Parathyroid adenoma (tissue), 2 donors: Measurements from ENCODE around the gene EIF2S2.

Experiments
- H2AFZ ChIP-seq: fragments of 300-600 bp; sonication (generic); one replicate; pipeline ENCODE4 v1.7.0; 2017; ENCODE audit warnings: antibody characterized with exemption, mild to moderate bottlenecking
- H3K27ac ChIP-seq: fragments of 300-600 bp; sonication (generic); one replicate; pipeline ENCODE4 v1.7.0; 2017
- H3K27me3 ChIP-seq: fragments of 300-600 bp; sonication (generic); one replicate; pipeline ENCODE4 v1.7.0; 2017; ENCODE audit warnings: low read length; ENCODE audit not compliant: control insufficient read depth, insufficient read depth
- H3K36me3 ChIP-seq: fragments of 300-600 bp; sonication (generic); one replicate; pipeline ENCODE4 v1.7.0; 2017; ENCODE audit warnings: low read length; ENCODE audit not compliant: control insufficient read depth, insufficient read depth
- H3K4me1 ChIP-seq: fragments of 300-600 bp; sonication (generic); one replicate; pipeline ENCODE4 v1.7.0; 2017; ENCODE audit warnings: control low read depth
- H3K4me2 ChIP-seq: fragments of 300-600 bp; sonication (generic); one replicate; pipeline ENCODE4 v1.7.0; 2017; ENCODE audit warnings: low read length
- H3K4me3 ChIP-seq: fragments of 300-600 bp; sonication (generic); one replicate; pipeline ENCODE4 v1.7.0; 2017; ENCODE audit warnings: low read depth, low read length
- H3K79me2 ChIP-seq: fragments of 300-600 bp; sonication (generic); one replicate; pipeline ENCODE4 v1.7.0; 2017; ENCODE audit warnings: control low read depth
- H3K9ac ChIP-seq: fragments of 300-600 bp; sonication (generic); one replicate; pipeline ENCODE4 v1.7.0; 2017; ENCODE audit warnings: mild to moderate bottlenecking
- H3K9me3 ChIP-seq: fragments of 300-600 bp; sonication (generic); one replicate; pipeline ENCODE4 v1.7.0; 2017; ENCODE audit warnings: low read length; ENCODE audit not compliant: control insufficient read depth
- TF ChIP-seq, protein P1 (sequence below): fragments of 300-600 bp; sonication (generic); IDR thresholded peaks from one replicate; pipeline ENCODE4 v1.7.0; 2017; ENCODE audit warnings: antibody characterized with exemption, mild to moderate bottlenecking
- donor health status: primary hyperparathyroidism.

The EIF2S2 gene

DNA sequence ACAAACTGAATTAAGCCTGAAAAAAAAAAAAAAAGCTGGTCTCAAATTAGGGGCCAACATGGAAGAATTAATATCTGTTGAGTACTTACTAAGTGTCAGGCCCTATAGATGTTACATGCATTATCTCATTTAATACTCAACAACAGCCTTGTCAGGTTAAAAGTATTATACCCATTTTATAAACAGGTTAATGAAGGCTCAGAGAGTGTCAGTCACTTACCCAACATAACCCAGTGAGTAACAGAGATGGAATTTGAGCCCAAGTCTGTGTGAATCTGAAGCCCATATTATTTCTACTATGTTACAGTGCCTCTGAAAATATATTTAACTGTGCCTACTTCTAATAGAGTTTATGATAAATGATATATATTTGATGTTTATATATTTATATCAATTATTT, 11.3 kb upstream of the EIF2S2 start:
- Histone ChIP-seq H2AFZ (no peak overlapping the region), H3K79me2 (no peaks in the 10 kb centered on the region), H3K4me2 (no peak overlapping the region), H3K27me3 (no peaks in the 10 kb centered on the region), H3K9ac (no peak overlapping the region), H3K36me3 (no peaks in the 10 kb centered on the region), H3K4me1 (no peaks in the 10 kb centered on the region), H3K4me3 (no peak overlapping the region), H3K9me3 (no peaks in the 10 kb centered on the region), H3K27ac (no peak overlapping the region)
- TF ChIP-seq, protein P1, sequence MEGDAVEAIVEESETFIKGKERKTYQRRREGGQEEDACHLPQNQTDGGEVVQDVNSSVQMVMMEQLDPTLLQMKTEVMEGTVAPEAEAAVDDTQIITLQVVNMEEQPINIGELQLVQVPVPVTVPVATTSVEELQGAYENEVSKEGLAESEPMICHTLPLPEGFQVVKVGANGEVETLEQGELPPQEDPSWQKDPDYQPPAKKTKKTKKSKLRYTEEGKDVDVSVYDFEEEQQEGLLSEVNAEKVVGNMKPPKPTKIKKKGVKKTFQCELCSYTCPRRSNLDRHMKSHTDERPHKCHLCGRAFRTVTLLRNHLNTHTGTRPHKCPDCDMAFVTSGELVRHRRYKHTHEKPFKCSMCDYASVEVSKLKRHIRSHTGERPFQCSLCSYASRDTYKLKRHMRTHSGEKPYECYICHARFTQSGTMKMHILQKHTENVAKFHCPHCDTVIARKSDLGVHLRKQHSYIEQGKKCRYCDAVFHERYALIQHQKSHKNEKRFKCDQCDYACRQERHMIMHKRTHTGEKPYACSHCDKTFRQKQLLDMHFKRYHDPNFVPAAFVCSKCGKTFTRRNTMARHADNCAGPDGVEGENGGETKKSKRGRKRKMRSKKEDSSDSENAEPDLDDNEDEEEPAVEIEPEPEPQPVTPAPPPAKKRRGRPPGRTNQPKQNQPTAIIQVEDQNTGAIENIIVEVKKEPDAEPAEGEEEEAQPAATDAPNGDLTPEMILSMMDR: no peak

DNA sequence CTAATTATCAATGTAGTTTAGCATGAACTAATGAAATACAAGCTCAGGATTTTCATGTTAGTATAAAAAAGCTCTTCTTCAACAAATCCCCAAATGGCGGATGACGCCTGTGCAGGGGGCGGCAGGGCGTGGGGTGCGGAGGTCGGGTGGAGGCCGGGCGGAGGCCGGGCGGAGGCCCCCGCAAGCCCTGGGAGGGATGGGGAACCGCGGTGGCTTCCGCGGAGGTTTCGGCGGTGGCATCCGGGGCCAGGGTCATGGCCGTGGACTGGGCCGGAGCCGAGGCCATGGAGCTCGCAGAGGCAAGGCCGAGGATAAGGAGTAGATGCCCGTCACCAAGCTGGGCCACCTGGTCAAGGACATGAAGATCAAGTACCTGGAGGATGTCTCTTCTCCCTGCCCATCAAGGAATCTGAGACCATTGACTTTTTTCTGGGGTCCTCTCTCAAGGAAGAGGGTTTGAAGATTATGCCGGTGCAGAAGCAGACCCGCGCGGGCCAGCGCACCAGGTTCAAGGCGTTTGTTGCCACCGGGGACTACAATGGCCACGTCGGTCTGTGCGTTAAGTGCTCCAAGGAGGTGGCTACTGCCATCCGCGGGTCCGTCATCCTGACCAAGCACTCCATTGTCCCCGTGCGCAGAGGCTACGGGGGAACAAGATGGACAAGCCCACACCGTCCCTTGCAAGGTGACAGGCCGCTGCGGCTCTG, 10.4 kb upstream of the EIF2S2 start:
- Histone ChIP-seq H3K36me3 (no peaks in the 10 kb centered on the region), H3K9me3 (no peaks in the 10 kb centered on the region), H3K79me2 (no peaks in the 10 kb centered on the region), H3K9ac (no peak overlapping the region), H2AFZ (no peak overlapping the region), H3K27me3 (no peaks in the 10 kb centered on the region), H3K4me2 (no peak overlapping the region), H3K4me3 (no peak overlapping the region), H3K4me1 (no peaks in the 10 kb centered on the region), H3K27ac (no peak overlapping the region)
- TF ChIP-seq, protein P1: no peak

DNA sequence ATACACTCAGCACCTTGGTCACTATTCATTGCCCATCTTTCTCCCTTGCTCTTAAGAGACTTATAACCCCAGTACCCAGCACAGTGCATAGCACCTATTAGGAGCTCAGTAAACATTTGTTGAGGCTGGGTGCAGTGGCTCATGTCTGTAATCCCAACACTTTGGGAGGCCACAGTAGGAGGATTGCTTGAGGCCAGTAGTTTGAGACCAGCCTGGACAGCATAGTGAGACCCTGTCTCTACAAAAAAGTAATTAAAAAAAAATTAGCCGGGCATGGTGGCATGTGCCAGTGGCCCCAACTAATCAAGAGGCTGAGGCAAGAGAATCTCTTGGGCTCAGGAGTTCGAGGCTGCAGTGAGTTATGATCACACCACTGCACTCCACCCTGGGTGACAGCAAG, 8.2 kb upstream of the EIF2S2 start:
- H3K79me2 ChIP-seq: no peaks in the 10 kb centered on the region
- H3K4me2 ChIP-seq: no peak overlapping the region
- H3K4me3 ChIP-seq: no peak overlapping the region
- H3K36me3 ChIP-seq: no peaks in the 10 kb centered on the region
- H3K9me3 ChIP-seq: no peaks in the 10 kb centered on the region
- no peak overlapping the region for H3K27ac ChIP-seq
- H3K27me3 ChIP-seq: no peaks in the 10 kb centered on the region
- H3K9ac ChIP-seq: no peak overlapping the region
- H2AFZ ChIP-seq: no peak overlapping the region
- H3K4me1 ChIP-seq: no peaks in the 10 kb centered on the region
- TF ChIP-seq, protein P1: no peak

DNA sequence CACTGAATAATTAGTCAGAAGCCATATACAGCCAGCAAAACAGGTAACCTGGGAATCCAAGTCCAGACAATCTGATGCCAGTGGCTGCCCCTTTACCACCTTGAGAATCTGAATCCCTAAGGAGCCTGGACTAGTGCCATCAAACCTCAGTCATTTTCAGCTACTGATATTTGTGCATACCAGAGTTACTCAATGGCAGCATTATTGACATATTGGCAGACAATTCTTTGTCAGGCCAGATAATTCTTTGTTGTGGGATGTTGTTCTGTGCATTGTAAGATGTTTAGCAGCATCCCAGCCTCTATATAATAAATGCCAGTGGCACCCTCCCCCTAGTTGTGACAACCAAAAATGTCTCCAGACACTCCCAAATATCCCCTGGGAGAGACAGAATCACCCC, 3.2 kb upstream of the EIF2S2 start:
- H3K9ac ChIP-seq: no peak overlapping the region
- peaks cover 14% of the 10 kb centered on the region for H3K79me2 ChIP-seq
- H3K4me3 ChIP-seq: no peak overlapping the region
- H3K27ac ChIP-seq: no peak overlapping the region
- no peaks in the 10 kb centered on the region for H3K27me3 ChIP-seq
- no peaks in the 10 kb centered on the region for H3K36me3 ChIP-seq
- TF ChIP-seq, protein P1: no peak
- no peak overlapping the region for H3K4me2 ChIP-seq
- no peak overlapping the region for H2AFZ ChIP-seq
- peaks cover 10% of the 10 kb centered on the region for H3K4me1 ChIP-seq
- H3K9me3 ChIP-seq: no peaks in the 10 kb centered on the region

DNA sequence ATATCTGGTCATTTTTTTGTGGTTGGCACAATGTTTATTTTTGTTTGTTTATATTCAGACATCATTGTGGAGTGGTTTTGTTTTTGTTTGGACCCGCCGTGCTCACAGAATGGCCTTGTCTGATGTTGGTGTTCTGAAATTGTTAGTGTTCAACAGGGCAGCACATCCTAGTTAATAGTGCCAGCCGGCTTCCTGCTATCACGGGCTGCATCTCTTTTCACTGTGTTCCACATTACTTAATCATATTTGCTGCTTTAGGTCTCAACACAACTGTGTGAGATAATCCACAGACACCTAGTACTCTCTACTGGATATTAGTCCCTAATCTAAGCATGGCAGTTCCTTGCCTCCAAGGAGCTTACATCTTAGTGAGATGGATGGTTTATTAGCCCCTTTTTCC, 2.8 kb upstream of the EIF2S2 start:
- H3K27ac ChIP-seq: no peak overlapping the region
- H3K79me2 ChIP-seq: peaks cover 19% of the 10 kb centered on the region
- H3K4me3 ChIP-seq: no peak overlapping the region
- no peaks in the 10 kb centered on the region for H3K9me3 ChIP-seq
- H2AFZ ChIP-seq: no peak overlapping the region
- no peaks in the 10 kb centered on the region for H3K36me3 ChIP-seq
- no peak overlapping the region for H3K9ac ChIP-seq
- H3K27me3 ChIP-seq: no peaks in the 10 kb centered on the region
- no peak overlapping the region for H3K4me2 ChIP-seq
- peaks cover 12% of the 10 kb centered on the region for H3K4me1 ChIP-seq
- TF ChIP-seq, protein P1: no peak
